CD14-positive monocyte (primary cell): ENCODE results near the gene SLC6A11. TPM values are rescaled to one million over a fixed set of nuclear protein-coding genes. Genes with fewer than 3 reads are reported as not detected.

ENCODE experiments used
- DNase-seq, 3 donors: peaks; one replicate each; pipeline ENCODE4 v3.0.0-alpha.2; 2011 to 2022
- H2AFZ ChIP-seq: 2 replicates; pipeline ENCODE4 v1.6.0; 2012; ENCODE audit warnings: mild to moderate bottlenecking, low read depth, low read length, inconsistent platforms; ENCODE audit not compliant: insufficient read depth, poor library complexity, severe bottlenecking
- H3K27ac ChIP-seq, 2 donors: 1 replicate in 1 of 2; 2 replicates in 1 of 2; pipeline ENCODE4 v1.5.1; 2012 to 2013; ENCODE audit warnings: low read length in 2 of 2, control low read depth in 1 of 2, inconsistent platforms in 1 of 2, low read depth in 1 of 2, mild to moderate bottlenecking in 1 of 2
- H3K27me3 ChIP-seq, 2 donors: one replicate each; pipeline versions ENCODE4 v1.6.0 to v1.6.1; 2011 to 2013; ENCODE audit warnings: low read length in 2 of 2; ENCODE audit not compliant: control insufficient read depth in 2 of 2, insufficient read depth in 2 of 2
- H3K36me3 ChIP-seq, 2 donors: replicated peaks in 1 of 2; 1 replicate in 1 of 2; 2 replicates in 1 of 2; pipeline versions ENCODE4 v1.5.1 to v1.6.1; 2012 to 2013; ENCODE audit warnings: low read length in 2 of 2, control low read depth in 1 of 2, inconsistent platforms in 1 of 2, mild to moderate bottlenecking in 1 of 2; ENCODE audit not compliant: insufficient read depth in 2 of 2, control insufficient read depth in 1 of 2
- H3K4me1 ChIP-seq, 2 donors: 1 replicate in 1 of 2; 2 replicates in 1 of 2; pipeline versions ENCODE4 v1.5.1 to v1.6.1; 2012 to 2013; ENCODE audit warnings: low read length in 2 of 2, control low read depth in 1 of 2, inconsistent platforms in 1 of 2, mild to moderate bottlenecking in 1 of 2, moderate library complexity in 1 of 2; ENCODE audit not compliant: insufficient read depth in 2 of 2, control insufficient read depth in 1 of 2
- H3K4me2 ChIP-seq: replicated peaks from 2 replicates; pipeline ENCODE3; 2012; ENCODE audit warnings: low read length, moderate library complexity, mild to moderate bottlenecking; ENCODE audit not compliant: poor library complexity, severe bottlenecking; ENCODE audit errors: extremely low read depth
- H3K4me3 ChIP-seq, 3 experiments: fragments of 200-600 bp in 1 of 3; sonication (generic) in 1 of 3; replicated peaks in 1 of 3; 1 replicate in 2 of 3; 2 replicates in 1 of 3; pipeline ENCODE4 v1.5.1; 2011 to 2013; ENCODE audit warnings: low read length in 3 of 3, mild to moderate bottlenecking in 3 of 3, control low read depth in 2 of 3, low read depth in 2 of 3, inconsistent platforms in 1 of 3, moderate library complexity in 1 of 3
- H3K79me2 ChIP-seq: 2 replicates; pipeline ENCODE4 v1.6.0; 2012; ENCODE audit warnings: mild to moderate bottlenecking, control low read depth, inconsistent platforms, low read length, moderate library complexity; ENCODE audit not compliant: insufficient read depth
- H3K9ac ChIP-seq: 2 replicates; pipeline ENCODE4 v1.6.0; 2017; ENCODE audit warnings: low read length, mild to moderate bottlenecking; ENCODE audit not compliant: insufficient read depth, poor library complexity, severe bottlenecking
- H3K9me3 ChIP-seq, 2 donors: replicated peaks in 1 of 2; 1 replicate in 1 of 2; 2 replicates in 1 of 2; pipeline versions ENCODE4 v1.5.1 to v1.6.1; 2012 to 2013; ENCODE audit warnings: low read length in 2 of 2, control low read depth in 1 of 2; ENCODE audit not compliant: control insufficient read depth in 1 of 2, insufficient read depth in 1 of 2
- H4K20me1 ChIP-seq: 2 replicates; pipeline ENCODE4 v1.6.0; 2012; ENCODE audit warnings: mild to moderate bottlenecking, low read length, control low read depth, moderate library complexity; ENCODE audit not compliant: insufficient read depth
- H3K27ac Mint-ChIP-seq, 7 donors: one replicate each; pipeline ENCODE4 v1.8.0; 2020; ENCODE audit warnings: mild to moderate bottlenecking in 7 of 7, mixed read lengths in 7 of 7, moderate library complexity in 6 of 7, inconsistent platforms in 2 of 7
- H3K27me3 Mint-ChIP-seq, 3 donors: one replicate each; pipeline ENCODE4 v1.8.0; 2021 to 2022; ENCODE audit warnings: low read depth in 3 of 3, mild to moderate bottlenecking in 3 of 3, mixed read lengths in 3 of 3, moderate library complexity in 3 of 3, inconsistent platforms in 1 of 3
- H3K36me3 Mint-ChIP-seq, 2 donors: one replicate each; pipeline ENCODE4 v1.8.0; 2020; ENCODE audit warnings: mixed read lengths in 2 of 2, inconsistent platforms in 1 of 2, mild to moderate bottlenecking in 1 of 2
- H3K4me1 Mint-ChIP-seq: one replicate; pipeline ENCODE4 v1.8.0; 2020; ENCODE audit warnings: mild to moderate bottlenecking, mixed read lengths
- H3K4me3 Mint-ChIP-seq, 2 donors: one replicate each; pipeline ENCODE4 v1.8.0; 2020; ENCODE audit warnings: mild to moderate bottlenecking in 2 of 2, mixed read lengths in 2 of 2, moderate library complexity in 1 of 2
- H3K9me3 Mint-ChIP-seq, 7 donors: one replicate each; pipeline ENCODE4 v1.8.0; 2020 to 2022; ENCODE audit warnings: mixed read lengths in 7 of 7, mild to moderate bottlenecking in 6 of 7, moderate library complexity in 6 of 7, inconsistent platforms in 2 of 7
- WGBS: methylation state at CpG from one replicate; pipeline ENCODE4 v1.1.5; 2013; ENCODE audit warnings: missing lambda C conversion rate; ENCODE audit not compliant: insufficient coverage; 5-methylcytosine and 5-hydroxymethylcytosine counted together
- intact Hi-C, 2 donors: fragments of 100-400 bp; cut with micrococcal nuclease; formaldehyde crosslinking; loops; one replicate each; pipeline versions ENCODE4 v1.15.0 to v1.15.1; 2023
- polyA plus RNA-seq, 3 donors: library from polyadenylated mRNA; depleted of rRNA in 1 of 3; unstranded in 2 of 3; stranded (reverse) in 1 of 3; fragments of 300-500 nt in 2 of 3; fragments of >200 nt in 1 of 3; fragmentation: Illumina TruSeq in 2 of 3; gene quantifications; 1 replicate in 2 of 3; 2 replicates in 1 of 3; pipeline ENCODE4 v1.2.3, GENCODE V29; 2012 to 2021
- TF ChIP-seq, protein P1 (sequence below): fragments of 200-600 bp; IDR thresholded peaks from one replicate; pipeline ENCODE4 v1.8.0; 2022; ENCODE audit warnings: antibody characterized with exemption, mild to moderate bottlenecking

SLC6A11 gene
- polyA plus RNA-seq, 3 donors, result not detected

DNA sequence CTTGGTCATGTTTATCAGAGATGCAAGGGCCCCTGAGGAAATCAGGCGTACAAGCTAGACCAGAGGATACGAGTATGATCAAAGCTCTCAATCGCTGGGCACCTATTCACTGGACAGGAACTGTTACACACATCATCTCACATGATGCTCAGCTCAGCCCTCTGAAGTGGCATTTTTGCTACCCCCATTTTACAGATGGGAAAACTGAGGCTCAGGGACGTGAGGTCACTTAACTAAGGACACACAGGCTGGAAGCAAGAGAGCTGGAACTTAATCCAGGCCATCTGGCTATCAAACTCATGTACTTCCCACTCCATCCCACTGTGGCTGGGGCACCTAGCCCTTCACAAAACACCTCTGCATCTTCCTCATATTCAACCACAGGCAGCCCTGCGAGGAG lies 103.6 kb downstream of the SLC6A11 start:
- Histone ChIP-seq H3K4me1 (no peaks in the 10 kb centered on the region), H3K27ac (no peak overlapping the region), H3K9me3 (no peaks in the 10 kb centered on the region), H3K4me3 (no peak overlapping the region), H3K9ac (no peak overlapping the region), H3K79me2 (no peaks in the 10 kb centered on the region), H3K36me3 (no peaks in the 10 kb centered on the region), H3K4me2 (no peak overlapping the region), H4K20me1 (no peaks in the 10 kb centered on the region), H3K27me3 (peaks cover 0 to 2% of the 10 kb centered on the region in 2 donors), H2AFZ (no peak overlapping the region)
- H3K27ac Mint-ChIP-seq, result no peak overlapping the region
- peaks cover 5 to 11% (median 6%) of the 10 kb centered on the region in 3 donors for H3K27me3 Mint-ChIP-seq
- WGBS, result 78% methylated on average over 5 of the region's 5 CpGs
- no peak overlapping the region for H3K4me3 Mint-ChIP-seq
- DNase-seq, result no peak
- intact Hi-C loops, result no loop called here
- no peaks in the 10 kb centered on the region for H3K36me3 Mint-ChIP-seq
- no peaks in the 10 kb centered on the region for H3K4me1 Mint-ChIP-seq
- H3K9me3 Mint-ChIP-seq, result peaks cover 0 to 3% (median 0%) of the 10 kb centered on the region in 7 donors
- TF ChIP-seq, protein P1, sequence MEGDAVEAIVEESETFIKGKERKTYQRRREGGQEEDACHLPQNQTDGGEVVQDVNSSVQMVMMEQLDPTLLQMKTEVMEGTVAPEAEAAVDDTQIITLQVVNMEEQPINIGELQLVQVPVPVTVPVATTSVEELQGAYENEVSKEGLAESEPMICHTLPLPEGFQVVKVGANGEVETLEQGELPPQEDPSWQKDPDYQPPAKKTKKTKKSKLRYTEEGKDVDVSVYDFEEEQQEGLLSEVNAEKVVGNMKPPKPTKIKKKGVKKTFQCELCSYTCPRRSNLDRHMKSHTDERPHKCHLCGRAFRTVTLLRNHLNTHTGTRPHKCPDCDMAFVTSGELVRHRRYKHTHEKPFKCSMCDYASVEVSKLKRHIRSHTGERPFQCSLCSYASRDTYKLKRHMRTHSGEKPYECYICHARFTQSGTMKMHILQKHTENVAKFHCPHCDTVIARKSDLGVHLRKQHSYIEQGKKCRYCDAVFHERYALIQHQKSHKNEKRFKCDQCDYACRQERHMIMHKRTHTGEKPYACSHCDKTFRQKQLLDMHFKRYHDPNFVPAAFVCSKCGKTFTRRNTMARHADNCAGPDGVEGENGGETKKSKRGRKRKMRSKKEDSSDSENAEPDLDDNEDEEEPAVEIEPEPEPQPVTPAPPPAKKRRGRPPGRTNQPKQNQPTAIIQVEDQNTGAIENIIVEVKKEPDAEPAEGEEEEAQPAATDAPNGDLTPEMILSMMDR, result no peak

DNA sequence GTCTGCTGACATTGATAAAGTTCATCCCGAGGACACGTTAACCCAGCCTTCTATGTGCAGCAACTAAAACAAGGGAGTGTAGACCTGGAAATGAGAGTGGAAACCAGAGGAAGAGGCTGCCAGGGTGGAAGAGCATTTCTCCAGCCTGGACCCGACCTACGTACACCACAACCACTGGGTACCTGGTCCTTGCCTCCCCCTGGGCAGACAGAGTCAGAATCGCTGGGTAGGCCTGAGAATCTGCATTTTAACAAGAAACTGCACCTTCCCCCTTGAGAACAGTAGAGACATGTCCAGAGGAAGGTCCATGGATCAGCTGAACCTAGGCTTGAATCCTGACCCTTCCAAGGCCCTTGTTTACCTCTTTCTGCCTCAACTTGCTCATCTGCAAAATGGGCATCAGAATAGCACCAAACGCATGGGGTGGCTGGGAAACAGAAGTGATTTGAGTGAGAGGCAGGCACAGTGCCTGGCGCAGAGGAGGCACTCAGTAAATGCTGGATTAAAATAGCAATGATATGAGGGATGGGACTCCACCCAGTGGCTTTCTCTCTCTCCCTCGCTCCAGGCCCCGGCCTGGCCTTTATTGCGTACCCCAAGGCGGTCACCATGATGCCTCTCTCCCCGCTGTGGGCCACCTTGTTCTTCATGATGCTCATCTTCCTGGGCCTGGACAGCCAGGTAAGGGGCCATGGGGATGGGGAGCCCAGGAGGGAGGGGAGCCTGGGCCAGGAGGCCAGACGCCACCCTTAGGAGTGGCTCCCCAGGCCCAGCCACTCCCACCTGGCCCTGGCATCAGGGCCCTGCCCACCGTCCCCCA lies 109.6 kb downstream of the SLC6A11 start:
- Histone ChIP-seq H3K4me3 (no peak overlapping the region), H2AFZ (no peak overlapping the region), H3K4me1 (no peaks in the 10 kb centered on the region), H3K9ac (no peak overlapping the region), H3K79me2 (no peaks in the 10 kb centered on the region), H3K4me2 (no peak overlapping the region), H3K9me3 (no peaks in the 10 kb centered on the region), H3K36me3 (no peaks in the 10 kb centered on the region), H3K27ac (no peak overlapping the region), H4K20me1 (no peaks in the 10 kb centered on the region), H3K27me3 (peaks cover 0 to 2% of the 10 kb centered on the region in 2 donors)
- WGBS, result 97% methylated on average over 12 of the region's 14 CpGs
- peaks cover 0 to 2% (median 0%) of the 10 kb centered on the region in 7 donors for H3K9me3 Mint-ChIP-seq
- no peaks in the 10 kb centered on the region for H3K4me1 Mint-ChIP-seq
- DNase-seq, result no peak
- no peak overlapping the region for H3K27ac Mint-ChIP-seq
- no peaks in the 10 kb centered on the region for H3K36me3 Mint-ChIP-seq
- TF ChIP-seq, protein P1, result no peak
- H3K27me3 Mint-ChIP-seq, result peaks cover under 1 to 8% (median 6%) of the 10 kb centered on the region in 3 donors
- no peak overlapping the region for H3K4me3 Mint-ChIP-seq
- intact Hi-C loops, result no loop called here
